Trophoblast cell (in vitro differentiated cells and primary cell): ENCODE measurements around the gene SALL2.

Experiments used
- DNase-seq, 2 donors: peaks; one replicate each; pipeline ENCODE4 v3.0.0-alpha.2; 2016
- H2AFZ ChIP-seq: 2 replicates; pipeline ENCODE4 v1.6.1; 2013; ENCODE audit warnings: low read length, moderate library complexity, mild to moderate bottlenecking; ENCODE audit not compliant: insufficient read depth, poor library complexity
- H2AK5ac ChIP-seq: 2 replicates; pipeline ENCODE4 v1.6.1; 2013; ENCODE audit warnings: mild to moderate bottlenecking, low read length
- H2BK120ac ChIP-seq: 2 replicates; pipeline ENCODE4 v1.6.1; 2013; ENCODE audit warnings: low read length, mild to moderate bottlenecking, moderate library complexity; ENCODE audit not compliant: insufficient read depth, poor library complexity
- H2BK12ac ChIP-seq: 2 replicates; pipeline ENCODE4 v1.6.1; 2013; ENCODE audit warnings: mild to moderate bottlenecking, low read length, moderate library complexity
- H2BK5ac ChIP-seq: 2 replicates; pipeline ENCODE4 v1.6.1; 2013; ENCODE audit warnings: low read length, low read depth, moderate library complexity, mild to moderate bottlenecking; ENCODE audit not compliant: poor library complexity
- H3K14ac ChIP-seq: 2 replicates; pipeline ENCODE4 v1.6.1; 2013; ENCODE audit warnings: mild to moderate bottlenecking, low read length
- H3K18ac ChIP-seq: 2 replicates; pipeline ENCODE4 v1.6.1; 2013; ENCODE audit warnings: mild to moderate bottlenecking, low read length
- H3K23ac ChIP-seq: 2 replicates; pipeline ENCODE4 v1.6.1; 2013; ENCODE audit warnings: low read length
- H3K27ac ChIP-seq: 2 replicates; pipeline ENCODE4 v1.5.1; 2013; ENCODE audit warnings: low read depth, mild to moderate bottlenecking, inconsistent platforms, low read length, moderate library complexity
- H3K27me3 ChIP-seq: 2 replicates; pipeline ENCODE4 v1.6.1; 2013; ENCODE audit warnings: inconsistent platforms, mild to moderate bottlenecking, low read length, moderate library complexity; ENCODE audit not compliant: insufficient read depth
- H3K36me3 ChIP-seq, 2 experiments: 1 replicate in 1 of 2; 2 replicates in 1 of 2; pipeline ENCODE4 v1.6.1; 2013; ENCODE audit warnings: low read length in 2 of 2, mild to moderate bottlenecking in 2 of 2, moderate library complexity in 1 of 2; ENCODE audit not compliant: insufficient read depth in 2 of 2, control insufficient read depth in 1 of 2
- H3K4ac ChIP-seq: 2 replicates; pipeline ENCODE4 v1.6.1; 2013; ENCODE audit warnings: low read depth, mild to moderate bottlenecking, low read length, moderate library complexity
- H3K4me1 ChIP-seq, 2 experiments: 1 replicate in 1 of 2; 2 replicates in 1 of 2; pipeline ENCODE4 v1.6.1; 2013; ENCODE audit warnings: low read length in 2 of 2, mild to moderate bottlenecking in 2 of 2, moderate library complexity in 1 of 2; ENCODE audit not compliant: insufficient read depth in 2 of 2, control insufficient read depth in 1 of 2
- H3K4me2 ChIP-seq: 2 replicates; pipeline ENCODE4 v1.6.1; 2013; ENCODE audit warnings: inconsistent platforms, mild to moderate bottlenecking, low read length, moderate library complexity
- H3K4me3 ChIP-seq: 2 replicates; pipeline ENCODE4 v1.5.1; 2013; ENCODE audit warnings: mild to moderate bottlenecking, low read depth, low read length, inconsistent platforms
- H3K79me1 ChIP-seq: one replicate; pipeline ENCODE4 v1.6.1; 2013; ENCODE audit warnings: low read length
- H3K79me2 ChIP-seq: 2 replicates; pipeline ENCODE4 v1.6.1; 2013; ENCODE audit warnings: low read length, mild to moderate bottlenecking; ENCODE audit not compliant: control insufficient read depth, insufficient read depth, poor library complexity
- H3K9ac ChIP-seq: 2 replicates; pipeline ENCODE4 v1.6.1; 2013; ENCODE audit warnings: mild to moderate bottlenecking, low read length
- H3K9me3 ChIP-seq: 2 replicates; pipeline ENCODE4 v1.6.1; 2013; ENCODE audit warnings: low read depth, mild to moderate bottlenecking, control low read depth, inconsistent platforms, low read length; ENCODE audit not compliant: insufficient read depth
- H4K12ac ChIP-seq: 2 replicates; pipeline ENCODE4 v1.6.1; 2013; ENCODE audit warnings: low read depth, mild to moderate bottlenecking, low read length, moderate library complexity
- H4K8ac ChIP-seq: 2 replicates; pipeline ENCODE4 v1.6.1; 2013; ENCODE audit warnings: low read depth, mild to moderate bottlenecking, low read length, moderate library complexity
- H4K91ac ChIP-seq: one replicate; pipeline ENCODE4 v1.6.1; 2013; ENCODE audit warnings: low read depth, mild to moderate bottlenecking, low read length, moderate library complexity
- WGBS: extraction: QIAGEN DNeasy Blood & Tissue Kit; methylation state at CpG from one replicate; pipeline ENCODE4 v1.1.7; 2013; ENCODE audit warnings: missing lambda C conversion rate; ENCODE audit not compliant: insufficient read length, insufficient coverage; ENCODE audit errors: extremely low coverage; 5-methylcytosine and 5-hydroxymethylcytosine counted together

SALL2 gene

DNA sequence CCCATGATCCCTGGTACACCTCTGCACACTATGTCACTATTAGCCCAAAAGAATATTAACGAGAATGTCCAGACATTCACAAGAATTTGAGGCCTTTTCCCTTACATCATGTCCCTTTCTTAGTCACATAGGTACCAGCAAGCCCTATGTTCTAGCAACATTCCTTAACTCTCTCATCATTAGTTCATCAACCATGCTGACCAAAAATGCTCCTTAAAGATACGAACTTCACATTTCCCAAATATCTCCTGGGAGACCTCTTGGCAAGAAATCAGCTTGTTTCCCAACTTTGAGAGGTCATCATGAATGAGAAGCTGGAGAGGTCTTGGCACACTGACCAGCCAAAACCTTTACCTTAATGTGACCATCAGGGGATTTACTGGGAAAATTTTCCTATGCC lies 4.6 kb downstream of the SALL2 start:
- H4K91ac ChIP-seq = no peak overlapping the region
- no peak overlapping the region for H3K23ac ChIP-seq
- H4K12ac ChIP-seq = no peak overlapping the region
- no peak overlapping the region for H2AFZ ChIP-seq
- H3K79me2 ChIP-seq = peaks cover 1% of the 10 kb centered on the region
- peak; percentile 76 to 96 for DNase-seq
- no peaks in the 10 kb centered on the region for H3K27me3 ChIP-seq
- H3K18ac ChIP-seq = no peak overlapping the region
- H2AK5ac ChIP-seq = no peak overlapping the region
- H3K9me3 ChIP-seq = peaks cover 1% of the 10 kb centered on the region
- H3K4me2 ChIP-seq = no peak overlapping the region
- H2BK120ac ChIP-seq = no peak overlapping the region
- H3K4me3 ChIP-seq = no peak overlapping the region
- WGBS = no CpG with 5 or more reads among the region's 2 CpGs
- no peak overlapping the region for H3K27ac ChIP-seq
- H3K4ac ChIP-seq = no peak overlapping the region
- peaks cover 2 to 3% of the 10 kb centered on the region in 2 experiments for H3K4me1 ChIP-seq
- H2BK5ac ChIP-seq = no peak overlapping the region
- H3K36me3 ChIP-seq = peaks cover 4 to 8% of the 10 kb centered on the region in 2 experiments
- H3K79me1 ChIP-seq = no peaks in the 10 kb centered on the region
- H4K8ac ChIP-seq = no peak overlapping the region
- no peak overlapping the region for H3K14ac ChIP-seq
- no peak overlapping the region for H2BK12ac ChIP-seq
- H3K9ac ChIP-seq = no peak overlapping the region

- Histone ChIP-seq H3K79me2 (no peaks in the 10 kb centered on the region), H3K4me1 (peaks cover 2 to 3% of the 10 kb centered on the region in 2 experiments), H3K9ac (no peak overlapping the region), H3K79me1 (no peaks in the 10 kb centered on the region), H3K27me3 (no peaks in the 10 kb centered on the region), H2BK12ac (no peak overlapping the region), H3K14ac (no peak overlapping the region), H3K36me3 (peaks cover 4 to 8% of the 10 kb centered on the region in 2 experiments), H4K91ac (no peak overlapping the region), H2AFZ (no peak overlapping the region), H4K12ac (no peak overlapping the region), H3K4me3 (no peak overlapping the region), H3K4me2 (no peak overlapping the region), H3K4ac (no peak overlapping the region), H4K8ac (no peak overlapping the region), H3K27ac (no peak overlapping the region), H3K9me3 (peaks cover 1% of the 10 kb centered on the region), H3K18ac (no peak overlapping the region), H2AK5ac (no peak overlapping the region), H2BK5ac (no peak overlapping the region), H2BK120ac (no peak overlapping the region), H3K23ac (no peak overlapping the region)
- DNase-seq = no peak
- no CpG with 5 or more reads among the region's 1 CpG for WGBS
Measured at GRCh38 chr14:21520767-21521166, 5.4 kb downstream of the SALL2 start.

DNA sequence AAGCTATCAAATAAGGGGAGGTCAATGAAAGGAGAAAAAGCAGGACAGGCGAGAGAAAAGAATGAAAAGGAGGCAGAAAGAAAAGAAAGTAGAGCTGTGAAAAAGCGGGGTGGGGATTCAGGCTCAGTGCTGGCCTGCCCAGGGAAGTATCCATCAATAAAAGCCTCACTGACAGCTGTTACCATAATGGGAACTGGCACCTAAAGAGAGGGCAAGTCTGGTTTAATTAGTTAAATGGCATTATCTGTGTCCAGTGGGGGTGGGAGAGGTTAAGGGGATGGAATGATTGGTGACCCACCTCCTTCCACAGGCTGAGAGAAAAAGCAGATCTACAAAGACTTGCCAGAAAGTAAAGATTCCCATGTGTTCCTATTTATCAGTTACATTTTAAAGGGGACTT lies 7.4 kb downstream of the SALL2 start:
- H4K8ac ChIP-seq = no peak overlapping the region

GRCh38 chr14:21514341-21514740 lies 11.8 kb downstream of the SALL2 start:
- no peak overlapping the region for H3K4me2 ChIP-seq
- no CpG with 5 or more reads among the region's 1 CpG for WGBS
- H3K23ac ChIP-seq = no peak overlapping the region
- no peaks in the 10 kb centered on the region for H3K27me3 ChIP-seq
- no peak overlapping the region for H4K12ac ChIP-seq
- H2BK12ac ChIP-seq = no peak overlapping the region
- H3K36me3 ChIP-seq = no peaks in the 10 kb centered on the region
- H3K4ac ChIP-seq = no peak overlapping the region
- no peak overlapping the region for H2AK5ac ChIP-seq
- no peak overlapping the region for H2AFZ ChIP-seq
- H2BK5ac ChIP-seq = no peak overlapping the region
- H2BK120ac ChIP-seq = no peak overlapping the region
- H4K8ac ChIP-seq = no peak overlapping the region
- no peak overlapping the region for H3K9ac ChIP-seq
- no peak overlapping the region for H4K91ac ChIP-seq
- no peaks in the 10 kb centered on the region for H3K9me3 ChIP-seq
- no peak overlapping the region for H3K14ac ChIP-seq
- no peak overlapping the region for H3K4me3 ChIP-seq
- H3K27ac ChIP-seq = no peak overlapping the region
- H3K4me1 ChIP-seq = peaks cover 0 to 2% of the 10 kb centered on the region in 2 experiments
- no peak for DNase-seq
- peaks cover 8% of the 10 kb centered on the region for H3K79me2 ChIP-seq
- peaks cover 10% of the 10 kb centered on the region for H3K79me1 ChIP-seq
- no peak overlapping the region for H3K18ac ChIP-seq

More for the DNA sequence above, 7.4 kb downstream of the SALL2 start:
- Histone ChIP-seq H3K23ac (no peak overlapping the region), H2BK5ac (no peak overlapping the region), H3K14ac (no peak overlapping the region), H3K27ac (no peak overlapping the region), H4K91ac (no peak overlapping the region), H2BK120ac (no peak overlapping the region), H3K79me1 (no peaks in the 10 kb centered on the region), H4K12ac (no peak overlapping the region), H2BK12ac (no peak overlapping the region), H3K36me3 (no peaks in the 10 kb centered on the region), H3K9ac (no peak overlapping the region), H2AK5ac (no peak overlapping the region), H3K18ac (no peak overlapping the region), H2AFZ (no peak overlapping the region), H3K27me3 (no peaks in the 10 kb centered on the region), H3K9me3 (no peaks in the 10 kb centered on the region), H3K4me2 (no peak overlapping the region), H3K4me1 (no peaks in the 10 kb centered on the region), H3K4ac (no peak overlapping the region), H3K79me2 (no peaks in the 10 kb centered on the region), H3K4me3 (no peak overlapping the region)
- WGBS = no CpG with 5 or more reads among the region's 2 CpGs
- no peak for DNase-seq
